H1 (cell line): ENCODE data around the gene ITGB5. TPM values are rescaled to one million over a fixed set of nuclear protein-coding genes. Genes with fewer than 3 reads are reported as not detected.

Source experiments
- BACH1 ChIP-seq: IDR thresholded peaks from 2 replicates; pipeline ENCODE4 v1.6.1; 2012; ENCODE audit warnings: low read length, improper control_type of control experiment
- CBX8 ChIP-seq: fragments of 300-800, 300-1000 bp; sonication (generic); IDR thresholded peaks from 2 replicates; pipeline ENCODE4 v1.7.1; 2016; ENCODE audit warnings: low read depth, low read length, borderline replicate concordance
- HDAC2 ChIP-seq, 2 experiments: fragments of 300-600 bp in 1 of 2; sonication (generic) in 1 of 2; IDR thresholded peaks; 2 replicates each; pipeline ENCODE4 v1.6.1; 2011 to 2012; ENCODE audit warnings: low read depth in 2 of 2, low read length in 2 of 2, mild to moderate bottlenecking in 2 of 2, moderate library complexity in 2 of 2, borderline replicate concordance in 1 of 2, inconsistent platforms in 1 of 2
- NRF1 ChIP-seq: IDR thresholded peaks from 2 replicates; pipeline ENCODE4 v1.6.1; 2011; ENCODE audit warnings: mild to moderate bottlenecking, low read depth, low read length, improper control_type of control experiment
- PHF8 ChIP-seq: fragments of 200-600 bp; sonication (generic); conservative IDR thresholded peaks from 2 replicates; pipeline ENCODE4 v1.7.1; 2012; ENCODE audit warnings: low read depth, mild to moderate bottlenecking, inconsistent platforms, low read length, moderate library complexity
- POLR2A ChIP-seq, 2 experiments: IDR thresholded peaks; 1 replicate in 1 of 2; 2 replicates in 1 of 2; pipeline ENCODE4 v1.6.1; 2011; ENCODE audit warnings: low read depth in 2 of 2, low read length in 2 of 2, mild to moderate bottlenecking in 2 of 2; ENCODE audit errors: control extremely low read depth in 1 of 2
- SIX5 ChIP-seq: IDR thresholded peaks from 2 replicates; pipeline ENCODE4 v1.6.1; 2011; ENCODE audit warnings: mild to moderate bottlenecking, low read depth, low read length
- SP1 ChIP-seq: IDR thresholded peaks from 2 replicates; pipeline ENCODE4 v1.6.1; 2011; ENCODE audit warnings: low read depth, low read length
- TAF1 ChIP-seq: IDR thresholded peaks from 2 replicates; pipeline ENCODE4 v1.6.1; 2011; ENCODE audit warnings: mild to moderate bottlenecking, low read depth, low read length
- TBP ChIP-seq: IDR thresholded peaks from 2 replicates; pipeline ENCODE4 v1.6.1; 2011; ENCODE audit warnings: low read depth, low read length, improper control_type of control experiment
- ZNF274 ChIP-seq: IDR thresholded peaks from 2 replicates; pipeline ENCODE4 v1.7.0; 2012; ENCODE audit warnings: low read length, borderline replicate concordance; ENCODE audit errors: extremely low read depth
- polyA plus RNA-seq, 7 experiments: library from polyadenylated mRNA; depleted of rRNA in 3 of 7; stranded (reverse) in 5 of 7; unstranded in 2 of 7; fragments of >200 nt in 5 of 7; fragments of 200-250 nt in 2 of 7; gene quantifications; 1 replicate in 5 of 7; 2 replicates in 1 of 7; 4 replicates in 1 of 7; pipeline versions ENCODE4 v1.2.1 to v1.2.3, GENCODE V29; 2011 to 2013; ENCODE audit warnings: missing spikeins in 2 of 7, mixed read lengths in 2 of 7
- total RNA-seq: library from RNA; stranded (reverse); fragmentation: NEBNext Ultra II Directional; extraction: Animal tissue kit (Norgen Biotek cat#: 25700); gene quantifications from 2 replicates; pipeline ENCODE4 v1.2.1, GENCODE V29; 2021
- TF ChIP-seq, protein P1 (sequence below), 3 experiments: IDR thresholded peaks; 1 replicate in 2 of 3; 2 replicates in 1 of 3; pipeline versions ENCODE4 v1.5.1 to v1.6.1; 2011; ENCODE audit warnings: low read length in 3 of 3, mild to moderate bottlenecking in 3 of 3, inconsistent platforms in 2 of 3, low read depth in 1 of 3, moderate library complexity in 1 of 3; ENCODE audit not compliant: insufficient read depth in 1 of 3; ENCODE audit errors: control extremely low read depth in 1 of 3

Gene ITGB5
- total and polyA plus RNA-seq, 2 of the 8 experiments (the other 6 are each of a cell fraction or from before 2014, with no cell fraction given) = 101 to 268 TPM

DNA sequence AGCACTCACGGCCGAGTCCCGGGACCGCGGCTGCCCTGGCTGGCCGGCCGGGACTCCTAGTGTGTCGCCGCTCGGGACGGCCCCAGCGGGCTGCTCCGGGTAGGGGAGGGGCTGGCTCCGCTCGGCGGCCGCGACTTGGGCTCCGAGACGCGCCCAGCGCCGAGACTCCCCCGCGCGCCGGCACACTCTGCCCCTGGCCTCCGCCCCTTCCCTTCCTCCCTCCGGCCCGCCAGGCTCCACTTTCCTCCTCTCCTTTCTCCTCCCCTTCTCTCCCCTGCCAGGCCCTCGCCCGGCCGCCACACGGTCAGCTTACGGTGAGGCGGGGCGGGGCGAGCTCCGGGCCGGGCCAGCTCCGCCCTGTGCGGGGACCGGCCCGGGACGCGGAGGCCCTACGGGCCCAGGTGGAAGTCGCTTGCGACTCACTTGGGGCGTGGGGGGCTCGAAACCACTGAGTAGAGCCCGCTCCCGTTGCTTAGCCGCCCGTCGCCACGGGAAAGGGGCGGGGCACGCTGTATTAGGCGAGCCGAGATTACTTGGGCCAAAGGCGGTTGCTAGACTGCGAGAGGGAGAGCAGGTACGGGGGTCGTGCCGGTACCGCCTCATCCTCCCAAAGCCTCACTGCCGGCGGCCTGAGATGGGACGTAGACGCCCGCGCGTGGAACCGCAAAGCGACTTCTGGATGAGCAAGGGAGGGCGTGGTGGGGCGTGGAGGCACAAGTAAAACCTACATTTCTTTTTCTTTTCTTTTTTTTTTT, at the start of gene ITGB5 (continued):
- TF ChIP-seq BACH1 (no peak), SP1 (no peak), POLR2A (IDR thresholded peaks at IDR 0.05; ENCODE audit: control extremely low read depth in 1 of 2, low read depth in 2 of 2, low read length in 2 of 2) (peak in 1 of 2 experiments; percentile 70; a peak in 2 of 3 replicates), SIX5 (no peak), HDAC2 (IDR thresholded peaks at IDR 0.05; ENCODE audit: borderline replicate concordance in 1 of 2, low read depth in 2 of 2, low read length in 2 of 2) (peak in 1 of 2 experiments; percentile 71; a peak in 2 of 4 replicates), TAF1 (peak; percentile 40; the same call in 1 of the 2 replicates), PHF8 (peak; percentile 45; the same call in 1 of the 2 replicates), ZNF274 (no peak), NRF1 (no peak), CBX8 (no peak), TBP (peak; percentile 95)
- TF ChIP-seq, protein P1, sequence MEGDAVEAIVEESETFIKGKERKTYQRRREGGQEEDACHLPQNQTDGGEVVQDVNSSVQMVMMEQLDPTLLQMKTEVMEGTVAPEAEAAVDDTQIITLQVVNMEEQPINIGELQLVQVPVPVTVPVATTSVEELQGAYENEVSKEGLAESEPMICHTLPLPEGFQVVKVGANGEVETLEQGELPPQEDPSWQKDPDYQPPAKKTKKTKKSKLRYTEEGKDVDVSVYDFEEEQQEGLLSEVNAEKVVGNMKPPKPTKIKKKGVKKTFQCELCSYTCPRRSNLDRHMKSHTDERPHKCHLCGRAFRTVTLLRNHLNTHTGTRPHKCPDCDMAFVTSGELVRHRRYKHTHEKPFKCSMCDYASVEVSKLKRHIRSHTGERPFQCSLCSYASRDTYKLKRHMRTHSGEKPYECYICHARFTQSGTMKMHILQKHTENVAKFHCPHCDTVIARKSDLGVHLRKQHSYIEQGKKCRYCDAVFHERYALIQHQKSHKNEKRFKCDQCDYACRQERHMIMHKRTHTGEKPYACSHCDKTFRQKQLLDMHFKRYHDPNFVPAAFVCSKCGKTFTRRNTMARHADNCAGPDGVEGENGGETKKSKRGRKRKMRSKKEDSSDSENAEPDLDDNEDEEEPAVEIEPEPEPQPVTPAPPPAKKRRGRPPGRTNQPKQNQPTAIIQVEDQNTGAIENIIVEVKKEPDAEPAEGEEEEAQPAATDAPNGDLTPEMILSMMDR (IDR thresholded peaks at IDR 0.05; ENCODE audit: control extremely low read depth in 1 of 3, insufficient read depth in 1 of 3, low read depth in 1 of 3, low read length in 3 of 3) = no peak
